Activated T-cell treated with anti-CD3 and anti-CD28 coated beads, Interleukin-2, amount 50 U/mL, for 72 hours (primary cell): Measurements from ENCODE around the gene IFITM2. TPM values are rescaled to one million over a fixed set of nuclear protein-coding genes. Genes with fewer than 3 reads are reported as not detected.
"Not testable (repeated sequence)": the region's sequence is repeated elsewhere in the genome, so short reads cannot be mapped to it uniquely, and the experiment has no call there.

ENCODE experiments used
- ATAC-seq, 2 donors: fragments of 150-1000 bp; cut with Tn5 transposase; replicated peaks in 1 of 2; 2 replicates each; pipeline ENCODE4 v1.10.0; 2021; ENCODE audit warnings: moderate library complexity in 2 of 2, mild to moderate bottlenecking in 1 of 2
- DNase-seq, 2 donors: peaks; one replicate each; pipeline ENCODE4 v3.0.0; 2021 to 2022; ENCODE audit warnings: mixed read lengths in 1 of 2
- H3K27ac Mint-ChIP-seq: one replicate; pipeline ENCODE4 v1.8.0; 2022; ENCODE audit warnings: mild to moderate bottlenecking, moderate library complexity, mixed read lengths
- H3K27me3 Mint-ChIP-seq: one replicate; pipeline ENCODE4 v1.8.0; 2022; ENCODE audit warnings: low read depth, mixed read lengths
- H3K36me3 Mint-ChIP-seq, 2 donors: one replicate each; pipeline ENCODE4 v1.8.0; 2022; ENCODE audit warnings: mixed read lengths in 2 of 2, mild to moderate bottlenecking in 1 of 2; ENCODE audit not compliant: insufficient read depth in 2 of 2
- H3K4me1 Mint-ChIP-seq: one replicate; pipeline ENCODE4 v1.8.0; 2022; ENCODE audit warnings: low read depth, mixed read lengths
- H3K4me3 Mint-ChIP-seq, 2 donors: one replicate each; pipeline ENCODE4 v1.8.0; 2022; ENCODE audit warnings: mild to moderate bottlenecking in 2 of 2, mixed read lengths in 2 of 2, moderate library complexity in 2 of 2
- H3K9me3 Mint-ChIP-seq, 2 donors: one replicate each; pipeline ENCODE4 v1.8.0; 2022; ENCODE audit warnings: mixed read lengths in 2 of 2
- total RNA-seq, 2 donors: library from RNA; stranded (reverse); gene quantifications; one replicate each; pipeline ENCODE4 v1.2.3, GENCODE V29; 2022

The IFITM2 gene
- 100 to 1,000 TPM; 542 to 639 TPM for total RNA-seq

GRCh38 chr11:307766-308708 lies at the start of gene IFITM2:
Gene IFITM2 (plus strand): TSS chr11:307816. CDS start chr11:308193, 377 bp downstream.
- not testable (repeated sequence) for H3K9me3 Mint-ChIP-seq, H3K27me3 Mint-ChIP-seq
- peak; percentile 60 to 70 for DNase-seq
- peak within 1 kb of the TSS; percentile 86 for H3K27ac Mint-ChIP-seq
- H3K4me1 Mint-ChIP-seq, result peaks cover 57% of the 10 kb centered on the region
- ATAC-seq, result peak; percentile 52 to 54
- peaks cover 10 to 14% of the 10 kb centered on the region in 2 donors for H3K36me3 Mint-ChIP-seq
- H3K4me3 Mint-ChIP-seq, result peak within 1 kb of the TSS; percentile 90 to 91

- no peaks in the 10 kb centered on the region for H3K4me1 Mint-ChIP-seq
- ATAC-seq (no peak), DNase-seq (no peak)
- H3K4me3 Mint-ChIP-seq, result no peak overlapping the region
- no peaks in the 10 kb centered on the region for H3K36me3 Mint-ChIP-seq
- no peaks in the 10 kb centered on the region for H3K9me3 Mint-ChIP-seq
- H3K27me3 Mint-ChIP-seq, result no peaks in the 10 kb centered on the region
- H3K27ac Mint-ChIP-seq, result no peak overlapping the region
These were observed 48.2 kb upstream of the IFITM2 start for GRCh38 chr11:259413-259812.

GRCh38 chr11:261624-262023 lies 46.0 kb upstream of the IFITM2 start:
- Mint-ChIP-seq H3K9me3 (no peaks in the 10 kb centered on the region), H3K27me3 (no peaks in the 10 kb centered on the region), H3K4me1 (peaks cover under 1% of the 10 kb centered on the region), H3K36me3 (peaks cover 0 to 6% of the 10 kb centered on the region in 2 donors), H3K27ac (no peak overlapping the region), H3K4me3 (no peak overlapping the region)
- no peak for DNase-seq
- ATAC-seq, result no peak

- ATAC-seq, result peak; percentile 28 to 35
- no peak for DNase-seq
- Mint-ChIP-seq H3K27ac (peak overlapping the region; percentile 57), H3K27me3 (no peaks in the 10 kb centered on the region), H3K36me3 (peaks cover 9 to 12% of the 10 kb centered on the region in 2 donors), H3K4me1 (peaks cover 37% of the 10 kb centered on the region), H3K4me3 (peak overlapping the region; percentile 64 to 82), H3K9me3 (peaks cover 0 to 2% of the 10 kb centered on the region in 2 donors)
These were observed 40.8 kb upstream of the IFITM2 start for GRCh38 chr11:266676-267439.

- Mint-ChIP-seq H3K27me3 (no peaks in the 10 kb centered on the region), H3K4me1 (peaks cover 37% of the 10 kb centered on the region), H3K4me3 (peak overlapping the region; percentile 87 to 96), H3K27ac (peak overlapping the region; percentile 85), H3K36me3 (peaks cover 9 to 12% of the 10 kb centered on the region in 2 donors), H3K9me3 (peaks cover 0 to 2% of the 10 kb centered on the region in 2 donors)
- ATAC-seq (peak; percentile 14 to 19), DNase-seq (peak; percentile 67 to 69)
These were observed 40.1 kb upstream of the IFITM2 start for GRCh38 chr11:267491-267994.

GRCh38 chr11:268716-269145 lies 38.9 kb upstream of the IFITM2 start:
- H3K9me3 Mint-ChIP-seq, H3K27me3 Mint-ChIP-seq: not testable (repeated sequence)
- peak; percentile 26 to 43 for ATAC-seq
- DNase-seq, result peak; percentile 70 to 75
- peak overlapping the region; percentile 87 to 96 for H3K4me3 Mint-ChIP-seq
- H3K27ac Mint-ChIP-seq, result peak overlapping the region; percentile 97
- H3K36me3 Mint-ChIP-seq, result peaks cover 9 to 12% of the 10 kb centered on the region in 2 donors
- H3K4me1 Mint-ChIP-seq, result peaks cover 37% of the 10 kb centered on the region

GRCh38 chr11:269146-269890 lies 38.3 kb upstream of the IFITM2 start:
- no peaks in the 10 kb centered on the region for H3K27me3 Mint-ChIP-seq
- peaks cover 0 to 2% of the 10 kb centered on the region in 2 donors for H3K9me3 Mint-ChIP-seq
- H3K36me3 Mint-ChIP-seq, result peaks cover 9 to 12% of the 10 kb centered on the region in 2 donors
- H3K27ac Mint-ChIP-seq, result peak overlapping the region; percentile 97
- peaks cover 37% of the 10 kb centered on the region for H3K4me1 Mint-ChIP-seq
- peak overlapping the region; percentile 87 to 96 for H3K4me3 Mint-ChIP-seq
- ATAC-seq (peak; percentile 77 to 80), DNase-seq (peak; percentile 64 to 79)

GRCh38 chr11:270451-271318 lies 36.9 kb upstream of the IFITM2 start:
- no peak for DNase-seq
- peak overlapping the region in 1 of 2 donors; percentile 96 for H3K4me3 Mint-ChIP-seq
- peak overlapping the region; percentile 97 for H3K27ac Mint-ChIP-seq
- peaks cover 9 to 10% of the 10 kb centered on the region in 2 donors for H3K36me3 Mint-ChIP-seq
- H3K9me3 Mint-ChIP-seq, result peaks cover 0 to 2% of the 10 kb centered on the region in 2 donors
- no peak for ATAC-seq
- no peaks in the 10 kb centered on the region for H3K27me3 Mint-ChIP-seq
- peaks cover 37% of the 10 kb centered on the region for H3K4me1 Mint-ChIP-seq

- Mint-ChIP-seq H3K4me3 (no peak overlapping the region), H3K27me3 (no peaks in the 10 kb centered on the region), H3K4me1 (peaks cover 37% of the 10 kb centered on the region), H3K36me3 (peaks cover 9 to 14% of the 10 kb centered on the region in 2 donors), H3K27ac (no peak overlapping the region), H3K9me3 (peaks cover 2 to 3% of the 10 kb centered on the region in 2 donors)
- no peak for ATAC-seq
- DNase-seq, result no peak
These were observed 36.3 kb upstream of the IFITM2 start for GRCh38 chr11:271319-271715.

- peaks cover 39% of the 10 kb centered on the region for H3K4me1 Mint-ChIP-seq
- H3K4me3 Mint-ChIP-seq, result no peak overlapping the region
- peaks cover 14 to 23% of the 10 kb centered on the region in 2 donors for H3K36me3 Mint-ChIP-seq
- H3K27me3 Mint-ChIP-seq, result no peaks in the 10 kb centered on the region
- ATAC-seq (no peak), DNase-seq (no peak)
- H3K27ac Mint-ChIP-seq, result no peak overlapping the region
- peaks cover 4 to 8% of the 10 kb centered on the region in 2 donors for H3K9me3 Mint-ChIP-seq
These were observed 35.3 kb upstream of the IFITM2 start for GRCh38 chr11:272195-272930.

GRCh38 chr11:272931-273198 lies 34.8 kb upstream of the IFITM2 start:
- Mint-ChIP-seq H3K27me3 (no peaks in the 10 kb centered on the region), H3K9me3 (peaks cover 4 to 8% of the 10 kb centered on the region in 2 donors), H3K4me1 (peaks cover 39% of the 10 kb centered on the region), H3K36me3 (peaks cover 16 to 26% of the 10 kb centered on the region in 2 donors), H3K27ac (no peak overlapping the region), H3K4me3 (no peak overlapping the region)
- no peak for ATAC-seq
- no peak for DNase-seq
